ENCODE results near the gene NAMPT. TPM values are rescaled to one million over a fixed set of nuclear protein-coding genes. Genes with fewer than 3 reads are reported as not detected.

NAMPT gene
- total and polyA plus RNA-seq, 9 of the 15 experiments (the other 6 are each of a cell fraction or from before 2014, with no cell fraction given), result 41.1 to 160 (median 106) TPM

DNA sequence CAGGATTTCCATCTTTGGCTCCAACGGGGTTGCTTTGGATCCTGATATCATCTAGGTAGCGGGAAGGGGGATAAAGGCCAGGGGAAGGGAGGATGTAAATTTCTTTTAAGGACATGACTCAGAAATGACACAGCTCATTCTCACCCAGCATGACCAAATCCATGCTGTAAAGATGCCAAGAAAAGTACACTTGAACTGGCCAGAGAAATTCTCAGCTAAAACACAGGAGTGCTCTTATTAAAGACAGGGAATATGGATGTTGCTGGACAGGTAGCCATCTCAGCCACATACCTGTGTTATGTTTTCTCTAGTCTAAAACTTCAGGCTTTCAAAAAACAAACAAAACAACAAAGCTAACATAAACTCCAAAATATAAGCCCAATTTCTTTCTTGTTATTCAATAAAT lies 68.3 kb downstream of the NAMPT start (continued):
- no peak for TF ChIP-seq PRPF4 (IDR thresholded peaks at IDR 0.05; ENCODE audit: insufficient read depth, low read depth, low read length, poor library complexity, severe bottlenecking)
- TF ChIP-seq ZZZ3 (IDR thresholded peaks at IDR 0.05), result no peak
- 0 out of 2 replicates have a peak, but pooled peaks have one; percentile 31 for TF ChIP-seq CREB1 (IDR thresholded peaks at IDR 0.05)
- TF ChIP-seq CREB1 (CRISPR knock-in tag; IDR thresholded peaks at IDR 0.05), result no peak
- TF ChIP-seq FOXJ3 (CRISPR knock-in tag; IDR thresholded peaks at IDR 0.05), result no peak
- TF ChIP-seq, protein P1, sequence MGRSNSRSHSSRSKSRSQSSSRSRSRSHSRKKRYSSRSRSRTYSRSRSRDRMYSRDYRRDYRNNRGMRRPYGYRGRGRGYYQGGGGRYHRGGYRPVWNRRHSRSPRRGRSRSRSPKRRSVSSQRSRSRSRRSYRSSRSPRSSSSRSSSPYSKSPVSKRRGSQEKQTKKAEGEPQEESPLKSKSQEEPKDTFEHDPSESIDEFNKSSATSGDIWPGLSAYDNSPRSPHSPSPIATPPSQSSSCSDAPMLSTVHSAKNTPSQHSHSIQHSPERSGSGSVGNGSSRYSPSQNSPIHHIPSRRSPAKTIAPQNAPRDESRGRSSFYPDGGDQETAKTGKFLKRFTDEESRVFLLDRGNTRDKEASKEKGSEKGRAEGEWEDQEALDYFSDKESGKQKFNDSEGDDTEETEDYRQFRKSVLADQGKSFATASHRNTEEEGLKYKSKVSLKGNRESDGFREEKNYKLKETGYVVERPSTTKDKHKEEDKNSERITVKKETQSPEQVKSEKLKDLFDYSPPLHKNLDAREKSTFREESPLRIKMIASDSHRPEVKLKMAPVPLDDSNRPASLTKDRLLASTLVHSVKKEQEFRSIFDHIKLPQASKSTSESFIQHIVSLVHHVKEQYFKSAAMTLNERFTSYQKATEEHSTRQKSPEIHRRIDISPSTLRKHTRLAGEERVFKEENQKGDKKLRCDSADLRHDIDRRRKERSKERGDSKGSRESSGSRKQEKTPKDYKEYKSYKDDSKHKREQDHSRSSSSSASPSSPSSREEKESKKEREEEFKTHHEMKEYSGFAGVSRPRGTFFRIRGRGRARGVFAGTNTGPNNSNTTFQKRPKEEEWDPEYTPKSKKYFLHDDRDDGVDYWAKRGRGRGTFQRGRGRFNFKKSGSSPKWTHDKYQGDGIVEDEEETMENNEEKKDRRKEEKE (IDR thresholded peaks at IDR 0.05; ENCODE audit: borderline replicate concordance in 1 of 2, control insufficient read depth in 1 of 2, low read depth in 2 of 2, low read length in 1 of 2), result no peak
- peak; percentile 98 for TF ChIP-seq JUND (IDR thresholded peaks at IDR 0.05; ENCODE audit: borderline replicate concordance, low read depth, low read length)
- TF ChIP-seq JUND (tag; IDR thresholded peaks at IDR 0.05; ENCODE audit: borderline replicate concordance, low read depth, low read length), result peak; percentile 98; the same call in 2 of the 3 replicates
- no peak for TF ChIP-seq ZBTB7A (IDR thresholded peaks at IDR 0.05; ENCODE audit: borderline replicate concordance, control insufficient read depth, low read depth, low read length)
- TF ChIP-seq ZNF589 (CRISPR knock-in tag; IDR thresholded peaks at IDR 0.05; ENCODE audit: low read depth), result no peak; the same call in 1 of the 2 replicates
- TF ChIP-seq HIVEP1 (CRISPR knock-in tag; IDR thresholded peaks at IDR 0.05), result 0 out of 2 replicates have a peak, but pooled peaks have one; percentile 62
- peak; percentile 87 for TF ChIP-seq ZEB2 (IDR thresholded peaks at IDR 0.05)
- TF ChIP-seq CBX3 (IDR thresholded peaks at IDR 0.05; ENCODE audit: borderline replicate concordance in 1 of 2, low read length in 2 of 2), result peak in 1 of 2 experiments; percentile 94; a peak in 2 of 3 replicates
- peak; percentile 90 for TF ChIP-seq ATF7 (IDR thresholded peaks at IDR 0.05)
- TF ChIP-seq NR2C1 (IDR thresholded peaks at IDR 0.05), result peak; percentile 18; the same call in 1 of the 2 replicates
- TF ChIP-seq NR2C1 (tag; IDR thresholded peaks at IDR 0.05), result 0 out of 2 replicates have a peak, but pooled peaks have one; percentile 49
- 0 out of 2 replicates have a peak, but pooled peaks have one; percentile 56 for TF ChIP-seq NCOA1 (IDR thresholded peaks at IDR 0.05; ENCODE audit: low read depth)
- TF ChIP-seq MBD2 (IDR thresholded peaks at IDR 0.05; ENCODE audit: borderline replicate concordance, low read depth), result peak; percentile 70; the same call in 1 of the 2 replicates

All from K562 (cell line).